ENCODE measurements around the gene STXBP5.
A peak's percentile ranks its signal among the peaks of the same experiment; 100 is the strongest.

STXBP5 gene

GRCh38 chr6:147285087-147285855 lies 81.1 kb downstream of the STXBP5 start:
- peak; percentile 49 to 63 for TF ChIP-seq CTCF (IDR thresholded peaks at IDR 0.05)
- Histone ChIP-seq H3K9me3 (no peaks in the 10 kb centered on the region), H3K4me3 (no peak overlapping the region), H3K27ac (peak overlapping the region in 1 of 2 donors; percentile 6), H3K27me3 (no peaks in the 10 kb centered on the region), H3K36me3 (peaks cover 0 to 9% (median 1%) of the 10 kb centered on the region in 3 donors), H3K4me1 (peaks cover 0 to 15% (median 0%) of the 10 kb centered on the region in 4 donors)
- intact Hi-C loops (cut with DNase I; ENCODE audit: low total_unique reads), result loop anchor here (2.0 kb wide), 1 partner anchor 428 kb away; no protein-coding TSS in a partner anchor
- no peak for DNase-seq

GRCh38 chr6:147287869-147288271 lies 83.7 kb downstream of the STXBP5 start:
- no peak for TF ChIP-seq CTCF (IDR thresholded peaks at IDR 0.05)
- peak overlapping the region in 1 of 2 donors; percentile 24 for H3K27ac ChIP-seq
- H3K4me1 ChIP-seq, result peaks cover 0 to 15% (median 0%) of the 10 kb centered on the region in 4 donors

GRCh38 chr6:147297124-147297523 lies 92.9 kb downstream of the STXBP5 start:
- Histone ChIP-seq H3K27ac (no peak overlapping the region), H3K27me3 (no peaks in the 10 kb centered on the region), H3K4me3 (no peak overlapping the region), H3K4me1 (no peaks in the 10 kb centered on the region), H3K9me3 (peaks cover 0 to 4% (median 0%) of the 10 kb centered on the region in 3 donors), H3K36me3 (peaks cover 12 to 31% (median 23%) of the 10 kb centered on the region in 3 donors)
- DNase-seq, result no peak
- TF ChIP-seq CTCF (IDR thresholded peaks at IDR 0.05), result no peak
- intact Hi-C loops (cut with DNase I; ENCODE audit: low total_unique reads), result no loop called here

More at GRCh38 chr6:147287869-147288271, 83.7 kb downstream of the STXBP5 start:
- H3K9me3 ChIP-seq, result no peaks in the 10 kb centered on the region
- H3K4me3 ChIP-seq, result no peak overlapping the region
- DNase-seq, result no peak
- H3K27me3 ChIP-seq, result no peaks in the 10 kb centered on the region
- no peaks in the 10 kb centered on the region for H3K36me3 ChIP-seq
- intact Hi-C loops (cut with DNase I; ENCODE audit: low total_unique reads), result no loop called here

GRCh38 chr6:147297663-147298316 lies 93.6 kb downstream of the STXBP5 start:
- Histone ChIP-seq H3K27me3 (no peaks in the 10 kb centered on the region), H3K9me3 (peaks cover 0 to 4% (median 0%) of the 10 kb centered on the region in 3 donors), H3K4me3 (no peak overlapping the region), H3K36me3 (peaks cover 12 to 31% (median 23%) of the 10 kb centered on the region in 3 donors), H3K4me1 (no peaks in the 10 kb centered on the region), H3K27ac (no peak overlapping the region)
- intact Hi-C loops (cut with DNase I; ENCODE audit: low total_unique reads), result no loop called here
- no peak for DNase-seq
- TF ChIP-seq CTCF (IDR thresholded peaks at IDR 0.05), result no peak

- Histone ChIP-seq H3K27me3 (no peaks in the 10 kb centered on the region), H3K4me1 (no peaks in the 10 kb centered on the region), H3K36me3 (peaks cover 19 to 37% (median 23%) of the 10 kb centered on the region in 3 donors), H3K27ac (no peak overlapping the region), H3K9me3 (peaks cover 0 to 4% (median 0%) of the 10 kb centered on the region in 3 donors), H3K4me3 (no peak overlapping the region)
- TF ChIP-seq CTCF (IDR thresholded peaks at IDR 0.05), result no peak
- intact Hi-C loops (cut with DNase I; ENCODE audit: low total_unique reads), result no loop called here
- DNase-seq, result no peak
Observed at GRCh38 chr6:147298461-147298860, 94.2 kb downstream of the STXBP5 start.
